HEK293 (cell line): Measurements from ENCODE around the gene CYP27B1.

ENCODE experiments used
- CTCF ChIA-PET: fragments of 350-600 bp; formaldehyde crosslinking; extraction: SDS; loops from one replicate; lab custom pipeline; 2021; ENCODE audit warnings: antibody characterized with exemption; lab: Yijun Ruan, JAX
- POLR2A ChIA-PET: fragments of 300-600 bp; formaldehyde crosslinking; extraction: SDS; loops from one replicate; lab custom pipeline; 2020; ENCODE audit warnings: antibody characterized with exemption, inconsistent platforms; lab: Yijun Ruan, JAX
- H3K27ac ChIP-seq: fragments of 200-500 bp; sonication (Bioruptor generic); 2 replicates; pipeline ENCODE4 v1.5.1; 2014; ENCODE audit warnings: low read depth, low read length, control low read depth, inconsistent platforms; ENCODE audit errors: extremely low read depth
- H3K36me3 ChIP-seq, 2 experiments: fragments of 200-500 bp in 1 of 2; sonication (Bioruptor generic) in 1 of 2; 1 replicate in 1 of 2; 2 replicates in 1 of 2; pipeline ENCODE4 v1.5.1; 2014 to 2017; ENCODE audit warnings: inconsistent platforms in 2 of 2, low read length in 2 of 2; ENCODE audit not compliant: control insufficient read depth in 2 of 2, insufficient read depth in 1 of 2
- H3K4me1 ChIP-seq: fragments of 200-500 bp; sonication (Bioruptor generic); 2 replicates; pipeline ENCODE4 v1.5.1; 2014; ENCODE audit warnings: mild to moderate bottlenecking, low read length, inconsistent platforms; ENCODE audit not compliant: control insufficient read depth, insufficient read depth
- H3K4me3 ChIP-seq: 2 replicates; pipeline ENCODE4 v1.5.1; 2011; ENCODE audit warnings: low read depth, mild to moderate bottlenecking, control low read depth, low read length, moderate library complexity
- H3K9me3 ChIP-seq: fragments of 200-500 bp; sonication (Bioruptor generic); 2 replicates; pipeline ENCODE4 v1.5.1; 2014; ENCODE audit warnings: low read depth, low read length, inconsistent platforms; ENCODE audit not compliant: control insufficient read depth, insufficient read depth
- EGR2 ChIP-seq: fragments of 450-650 bp; formaldehyde crosslinking; IDR thresholded peaks from 2 replicates; pipeline ENCODE4 v1.5.1; 2016; ENCODE audit warnings: low read depth, missing biosample characterization, missing genetic modification characterization
- GLIS1 ChIP-seq: fragments of 450-650 bp; formaldehyde crosslinking; IDR thresholded peaks from 2 replicates; pipeline ENCODE4 v1.5.1; 2016; ENCODE audit warnings: missing biosample characterization, missing genetic modification characterization
- GLIS2 ChIP-seq: fragments of 450-650 bp; formaldehyde crosslinking; IDR thresholded peaks from 2 replicates; pipeline ENCODE4 v1.5.1; 2016; ENCODE audit warnings: missing biosample characterization, missing genetic modification characterization
- MEIS1 ChIP-seq: sonication (generic); formaldehyde crosslinking; IDR thresholded peaks from 2 replicates; pipeline ENCODE4 v1.8.1; 2022; ENCODE audit warnings: missing genetic modification reagents, mild to moderate bottlenecking, borderline replicate concordance
- REPIN1 ChIP-seq: fragments of 450-650 bp; formaldehyde crosslinking; IDR thresholded peaks from 2 replicates; pipeline ENCODE4 v1.5.1; 2017; ENCODE audit warnings: missing biosample characterization, missing genetic modification characterization, low read depth
- SETDB1 ChIP-seq: IDR thresholded peaks from one replicate; pipeline ENCODE4 v1.6.1; 2017; ENCODE audit warnings: mild to moderate bottlenecking, low read length, moderate library complexity, mixed read lengths; ENCODE audit not compliant: insufficient read length
- TCF7L2 ChIP-seq: IDR thresholded peaks from 2 replicates; pipeline ENCODE4 v1.6.1; 2011; ENCODE audit warnings: low read depth, mild to moderate bottlenecking, inconsistent platforms, low read length, moderate library complexity, borderline replicate concordance
- TSHZ1 ChIP-seq: fragments of 450-650 bp; formaldehyde crosslinking; IDR thresholded peaks from 2 replicates; pipeline ENCODE4 v1.5.1; 2016; ENCODE audit warnings: missing biosample characterization, missing genetic modification characterization, borderline replicate concordance
- YY2 ChIP-seq: fragments of 450-650 bp; formaldehyde crosslinking; IDR thresholded peaks from 2 replicates; pipeline ENCODE4 v1.5.1; 2016; ENCODE audit warnings: missing biosample characterization, missing genetic modification characterization
- ZBTB17 ChIP-seq: fragments of 450-650 bp; formaldehyde crosslinking; IDR thresholded peaks from 2 replicates; pipeline ENCODE4 v1.5.1; 2016; ENCODE audit warnings: missing biosample characterization, missing genetic modification characterization
- ZBTB20 ChIP-seq: fragments of 450-650 bp; formaldehyde crosslinking; IDR thresholded peaks from 2 replicates; pipeline ENCODE4 v1.5.1; 2016; ENCODE audit warnings: missing biosample characterization, missing genetic modification characterization
- ZIC2 ChIP-seq: fragments of 450-650 bp; formaldehyde crosslinking; IDR thresholded peaks from 2 replicates; pipeline ENCODE4 v1.5.1; 2016; ENCODE audit warnings: missing biosample characterization, missing genetic modification characterization
- ZNF114 ChIP-seq: fragments of 450-650 bp; formaldehyde crosslinking; IDR thresholded peaks from 2 replicates; pipeline ENCODE4 v1.5.0; 2017; ENCODE audit warnings: missing biosample characterization, missing genetic modification characterization
- ZNF341 ChIP-seq: fragments of 450-650 bp; formaldehyde crosslinking; IDR thresholded peaks from 2 replicates; pipeline ENCODE4; 2016; ENCODE audit warnings: low read depth, missing biosample characterization, missing genetic modification characterization
- ZNF354C ChIP-seq: fragments of 450-650 bp; formaldehyde crosslinking; IDR thresholded peaks from 2 replicates; pipeline ENCODE4 v1.5.1; 2016; ENCODE audit warnings: missing biosample characterization, missing genetic modification characterization, low read depth, borderline replicate concordance
- ZNF37A ChIP-seq: fragments of 450-650 bp; IDR thresholded peaks from 2 replicates; pipeline ENCODE4 v1.5.1; 2018; ENCODE audit warnings: missing biosample characterization, missing genetic modification characterization
- ZNF747 ChIP-seq: fragments of 450-650 bp; formaldehyde crosslinking; IDR thresholded peaks from 2 replicates; pipeline ENCODE4 v1.5.1; 2016; ENCODE audit warnings: missing biosample characterization, missing genetic modification characterization
- ZNF76 ChIP-seq: fragments of 450-650 bp; formaldehyde crosslinking; IDR thresholded peaks from 2 replicates; pipeline ENCODE4; 2016; ENCODE audit warnings: low read depth, missing biosample characterization, missing genetic modification characterization, borderline replicate concordance
- ZNF776 ChIP-seq: fragments of 450-650 bp; formaldehyde crosslinking; IDR thresholded peaks from 2 replicates; pipeline ENCODE4 v1.5.0; 2017; ENCODE audit warnings: missing biosample characterization, missing genetic modification characterization, borderline replicate concordance
- ZSCAN18 ChIP-seq: fragments of 450-650 bp; formaldehyde crosslinking; IDR thresholded peaks from 2 replicates; pipeline ENCODE4 v1.5.1; 2016; ENCODE audit warnings: missing biosample characterization, missing genetic modification characterization
- TF ChIP-seq, protein P1 (sequence below): fragments of 450-650 bp; formaldehyde crosslinking; IDR thresholded peaks from 2 replicates; pipeline ENCODE4 v1.5.1; 2016; ENCODE audit warnings: missing biosample characterization, missing genetic modification characterization
- TF ChIP-seq, protein P2 (sequence below): fragments of 450-650 bp; formaldehyde crosslinking; IDR thresholded peaks from 2 replicates; pipeline ENCODE4 v1.5.1; 2016; ENCODE audit warnings: missing biosample characterization, missing genetic modification characterization
- TF ChIP-seq, protein P3 (sequence below): fragments of 450-650 bp; formaldehyde crosslinking; IDR thresholded peaks from 2 replicates; pipeline ENCODE4 v1.5.1; 2016; ENCODE audit warnings: missing biosample characterization, missing genetic modification characterization

The CYP27B1 gene

GRCh38 chr12:57737467-57738460, 29.1 kb downstream of the CYP27B1 start (continued):
- TF ChIP-seq SETDB1 = no peak
- TF ChIP-seq, protein P1, sequence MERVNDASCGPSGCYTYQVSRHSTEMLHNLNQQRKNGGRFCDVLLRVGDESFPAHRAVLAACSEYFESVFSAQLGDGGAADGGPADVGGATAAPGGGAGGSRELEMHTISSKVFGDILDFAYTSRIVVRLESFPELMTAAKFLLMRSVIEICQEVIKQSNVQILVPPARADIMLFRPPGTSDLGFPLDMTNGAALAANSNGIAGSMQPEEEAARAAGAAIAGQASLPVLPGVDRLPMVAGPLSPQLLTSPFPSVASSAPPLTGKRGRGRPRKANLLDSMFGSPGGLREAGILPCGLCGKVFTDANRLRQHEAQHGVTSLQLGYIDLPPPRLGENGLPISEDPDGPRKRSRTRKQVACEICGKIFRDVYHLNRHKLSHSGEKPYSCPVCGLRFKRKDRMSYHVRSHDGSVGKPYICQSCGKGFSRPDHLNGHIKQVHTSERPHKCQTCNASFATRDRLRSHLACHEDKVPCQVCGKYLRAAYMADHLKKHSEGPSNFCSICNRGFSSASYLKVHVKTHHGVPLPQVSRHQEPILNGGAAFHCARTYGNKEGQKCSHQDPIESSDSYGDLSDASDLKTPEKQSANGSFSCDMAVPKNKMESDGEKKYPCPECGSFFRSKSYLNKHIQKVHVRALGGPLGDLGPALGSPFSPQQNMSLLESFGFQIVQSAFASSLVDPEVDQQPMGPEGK = peak; percentile 7
- TF ChIP-seq REPIN1 = no peak
- TF ChIP-seq, protein P2, sequence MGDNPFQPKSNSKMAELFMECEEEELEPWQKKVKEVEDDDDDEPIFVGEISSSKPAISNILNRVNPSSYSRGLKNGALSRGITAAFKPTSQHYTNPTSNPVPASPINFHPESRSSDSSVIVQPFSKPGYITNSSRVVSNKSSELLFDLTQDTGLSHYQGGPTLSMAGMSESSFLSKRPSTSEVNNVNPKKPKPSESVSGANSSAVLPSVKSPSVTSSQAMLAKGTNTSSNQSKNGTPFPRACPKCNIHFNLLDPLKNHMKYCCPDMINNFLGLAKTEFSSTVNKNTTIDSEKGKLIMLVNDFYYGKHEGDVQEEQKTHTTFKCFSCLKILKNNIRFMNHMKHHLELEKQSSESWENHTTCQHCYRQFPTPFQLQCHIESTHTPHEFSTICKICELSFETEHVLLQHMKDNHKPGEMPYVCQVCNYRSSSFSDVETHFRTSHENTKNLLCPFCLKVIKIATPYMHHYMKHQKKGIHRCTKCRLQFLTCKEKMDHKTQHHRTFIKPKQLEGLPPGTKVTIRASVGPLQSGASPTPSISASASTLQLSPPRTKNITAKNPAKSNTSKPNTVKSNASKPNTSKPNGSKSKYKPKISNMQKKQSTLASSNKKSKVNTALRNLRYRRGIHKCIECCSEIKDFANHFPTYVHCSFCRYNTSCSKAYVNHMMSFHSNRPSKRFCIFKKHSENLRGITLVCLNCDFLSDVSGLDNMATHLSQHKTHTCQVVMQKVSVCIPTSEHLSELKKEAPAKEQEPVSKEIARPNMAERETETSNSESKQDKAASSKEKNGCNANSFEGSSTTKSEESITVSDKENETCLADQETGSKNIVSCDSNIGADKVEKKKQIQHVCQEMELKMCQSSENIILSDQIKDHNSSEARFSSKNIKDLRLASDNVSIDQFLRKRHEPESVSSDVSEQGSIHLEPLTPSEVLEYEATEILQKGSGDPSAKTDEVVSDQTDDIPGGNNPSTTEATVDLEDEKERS (tag by site-specific recombination) = no peak
- TF ChIP-seq ZNF747 (tag by site-specific recombination) = no peak
- no peak for TF ChIP-seq ZNF114 (tag by site-specific recombination)
- no peak for TF ChIP-seq ZNF776
- no peak for TF ChIP-seq MEIS1 (CRISPR knock-in tag)
- no peak for TF ChIP-seq ZNF354C (tag by site-specific recombination)

GRCh38 chr12:57736741-57737466, 30.0 kb downstream of the CYP27B1 start:
- no peak overlapping the region for H3K4me3 ChIP-seq
- peaks cover 6% of the 10 kb centered on the region; the same call in 1 of the 2 replicates for H3K4me1 ChIP-seq
- H3K36me3 ChIP-seq = no peaks in the 10 kb centered on the region
- no peak overlapping the region for H3K27ac ChIP-seq
- ChIA-PET CTCF (interaction anchor here (0.6 to 4.8 kb wide), 9 partner anchors 12 to 508 kb away, joined by 3 to 55 read pairs (median 3); no protein-coding TSS in a partner anchor), POLR2A (interaction anchor here (1.0 to 1.6 kb wide), 3 partner anchors 8 to 13 kb away, joined by 6 read pairs; partner anchors contain the start of gene TSPAN31)
- H3K9me3 ChIP-seq = no peaks in the 10 kb centered on the region
- TF ChIP-seq GLIS1 (tag by site-specific recombination) (peak; percentile 61), TCF7L2 (no peak), EGR2 (tag by site-specific recombination) (peak; percentile 31; the same call in 1 of the 2 replicates), ZNF341 (peak; percentile 56; the same call in 1 of the 2 replicates), ZSCAN18 (tag by site-specific recombination) (no peak), ZIC2 (peak; percentile 29; the same call in 1 of the 2 replicates), ZBTB17 (peak; percentile 23; the same call in 1 of the 2 replicates), ZNF37A (tag by site-specific recombination) (no peak), ZNF76 (tag by site-specific recombination) (peak; percentile 41; the same call in 1 of the 2 replicates), ZBTB20 (peak; percentile 35; the same call in 1 of the 2 replicates), TSHZ1 (tag by site-specific recombination) (no peak), YY2 (no peak), GLIS2 (tag by site-specific recombination) (peak; percentile 88)
- TF ChIP-seq, protein P3, sequence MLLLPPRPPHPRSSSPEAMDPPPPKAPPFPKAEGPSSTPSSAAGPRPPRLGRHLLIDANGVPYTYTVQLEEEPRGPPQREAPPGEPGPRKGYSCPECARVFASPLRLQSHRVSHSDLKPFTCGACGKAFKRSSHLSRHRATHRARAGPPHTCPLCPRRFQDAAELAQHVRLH (tag by site-specific recombination) = 0 out of 2 replicates have a peak, but pooled peaks have one; percentile 39
